HepG2 (cell line): ENCODE data around the gene NHP2. TPM values are rescaled to one million over a fixed set of nuclear protein-coding genes. Genes with fewer than 3 reads are reported as not detected.

Source experiments
- ATAC-seq: fragments of 200-7000 bp; cut with Tn5 transposase; 3 replicates; pipeline ENCODE4 v1.9.1; 2020; ENCODE audit warnings: mild to moderate bottlenecking, moderate library complexity
- BruUV-seq: library from RNA; stranded (reverse); fragments of 400-500 nt; replicated peaks from 2 replicates; lab custom pipeline; 2021; lab: Mats Ljungman, UMichigan
- CTCF ChIA-PET: fragments of 300-600 bp; formaldehyde crosslinking; extraction: SDS; loops from one replicate; lab custom pipeline; 2021; ENCODE audit warnings: low total read pairs, inconsistent platforms, low intra/inter-chr PET ratio; lab: Yijun Ruan, JAX
- POLR2A ChIA-PET: fragments of 350-600 bp; sonication (Branson Sonifier 250); formaldehyde crosslinking; loops from one replicate; lab custom pipeline; 2020; ENCODE audit warnings: antibody characterized with exemption, inconsistent platforms; lab: Yijun Ruan, JAX
- DNase-seq: peaks from one replicate; pipeline ENCODE4 v3.0.0-alpha.2; 2015; ENCODE audit warnings: low spot score
- FAIRE-seq: peaks from 3 replicates; lab custom pipeline; 2011; peaks lifted over from hg19 to GRCh38; lab: Jason Lieb, UNC
- H2AFZ ChIP-seq: one replicate; pipeline ENCODE4 v1.6.1; 2011; ENCODE audit warnings: low read length, inconsistent platforms
- H3K27ac ChIP-seq: fragments of 300-600 bp; 3 replicates; pipeline ENCODE4 v1.8.0; 2011; ENCODE audit warnings: mixed run types, mild to moderate bottlenecking, mixed read lengths, low read length, inconsistent platforms; ENCODE audit not compliant: insufficient read depth; ENCODE audit errors: extremely low read length
- H3K27me3 ChIP-seq, 2 experiments: fragments of 200-600 bp in 1 of 2; 2 replicates in 1 of 2; 3 replicates in 1 of 2; pipeline versions ENCODE4 v1.6.0 to v1.8.0; 2011; ENCODE audit warnings: low read length in 2 of 2, mild to moderate bottlenecking in 2 of 2, moderate library complexity in 2 of 2, inconsistent platforms in 1 of 2; ENCODE audit not compliant: insufficient read depth in 2 of 2, control insufficient read depth in 1 of 2
- H3K36me3 ChIP-seq, 2 experiments: fragments of 200-600 bp in 1 of 2; replicated peaks in 1 of 2; 2 replicates in 1 of 2; 3 replicates in 1 of 2; pipeline versions ENCODE4 v1.5.1 to v1.8.0; 2011; ENCODE audit warnings: low read length in 2 of 2, inconsistent platforms in 1 of 2; ENCODE audit not compliant: insufficient read depth in 2 of 2, control insufficient read depth in 1 of 2
- H3K4me1 ChIP-seq: 2 replicates; pipeline ENCODE4 v1.5.1; 2012; ENCODE audit warnings: low read length, inconsistent platforms; ENCODE audit not compliant: insufficient read depth
- H3K4me2 ChIP-seq: 2 replicates; pipeline ENCODE4 v1.6.0; 2011; ENCODE audit warnings: low read depth, low read length, inconsistent platforms
- H3K4me3 ChIP-seq, 3 experiments: fragments of 200-600 bp in 1 of 3; sonication (generic), shearing (Covaris generic) in 1 of 3; replicated peaks in 1 of 3; 2 replicates each; pipeline ENCODE4 v1.5.1; 2011 to 2016; ENCODE audit warnings: low read length in 3 of 3, inconsistent platforms in 2 of 3, low read depth in 2 of 3, mild to moderate bottlenecking in 2 of 3, control low read depth in 1 of 3, mixed read lengths in 1 of 3; ENCODE audit not compliant: insufficient read depth in 1 of 3
- H3K79me2 ChIP-seq: one replicate; pipeline ENCODE4 v1.6.1; 2011; ENCODE audit warnings: low read length, inconsistent platforms; ENCODE audit not compliant: insufficient read depth
- H3K9ac ChIP-seq: 2 replicates; pipeline ENCODE4 v1.6.0; 2011; ENCODE audit warnings: mild to moderate bottlenecking, low read depth, low read length, inconsistent platforms; ENCODE audit not compliant: insufficient read depth
- H3K9me3 ChIP-seq: 2 replicates; pipeline ENCODE4 v1.5.1; 2012; ENCODE audit warnings: mild to moderate bottlenecking, low read length
- H4K20me1 ChIP-seq: 2 replicates; pipeline ENCODE4 v1.6.0; 2011; ENCODE audit warnings: inconsistent platforms, mild to moderate bottlenecking, low read length, moderate library complexity; ENCODE audit not compliant: insufficient read depth
- ARNT2 ChIP-seq: sonication (generic); formaldehyde crosslinking; IDR thresholded peaks from 2 replicates; pipeline ENCODE4 v1.8.0; 2022; ENCODE audit warnings: mild to moderate bottlenecking, low read depth, missing genetic modification reagents, moderate library complexity
- CCDC6 ChIP-seq: sonication (generic); formaldehyde crosslinking; IDR thresholded peaks from 2 replicates; pipeline ENCODE4 v1.8.1; 2022; ENCODE audit warnings: mild to moderate bottlenecking, missing genetic modification reagents, moderate library complexity
- CTCF ChIP-seq: sonication (generic); formaldehyde crosslinking; IDR thresholded peaks from 2 replicates; pipeline ENCODE4 v1.5.0; 2020; ENCODE audit warnings: mild to moderate bottlenecking, missing genetic modification reagents, moderate library complexity
- DBP ChIP-seq: sonication (generic); formaldehyde crosslinking; IDR thresholded peaks from 2 replicates; pipeline ENCODE4 v1.4.0; 2020; ENCODE audit warnings: missing genetic modification reagents; ENCODE audit errors: not compliant biosample characterization
- DR1 ChIP-seq: sonication (generic); formaldehyde crosslinking; IDR thresholded peaks from 2 replicates; pipeline ENCODE4 v1.8.0; 2021; ENCODE audit warnings: mild to moderate bottlenecking, missing genetic modification reagents, inconsistent platforms
- ELF1 ChIP-seq: sonication (generic); formaldehyde crosslinking; IDR thresholded peaks from 2 replicates; pipeline ENCODE4 v1.4.0; 2020; ENCODE audit warnings: missing genetic modification reagents
- HDAC2 ChIP-seq: sonication (generic); formaldehyde crosslinking; IDR thresholded peaks from 2 replicates; pipeline ENCODE4 v1.4.0; 2020; ENCODE audit warnings: missing genetic modification reagents
- JARID2 ChIP-seq: sonication (generic); formaldehyde crosslinking; IDR thresholded peaks from 2 replicates; pipeline ENCODE4 v1.8.1; 2023; ENCODE audit warnings: missing genetic modification reagents, inconsistent platforms; ENCODE audit not compliant: insufficient replicate concordance
- MED8 ChIP-seq: sonication (generic); formaldehyde crosslinking; IDR thresholded peaks from 2 replicates; pipeline ENCODE4 v1.8.1; 2023; ENCODE audit warnings: mild to moderate bottlenecking, missing genetic modification reagents; ENCODE audit not compliant: insufficient replicate concordance
- MTF1 ChIP-seq: sonication (generic); formaldehyde crosslinking; IDR thresholded peaks from 2 replicates; pipeline ENCODE4 v1.5.0; 2020; ENCODE audit warnings: missing genetic modification reagents
- NCOR1 ChIP-seq: fragments of 200-600 bp; sonication (generic); IDR thresholded peaks from 2 replicates; pipeline ENCODE4 v1.7.0; 2017; ENCODE audit warnings: antibody characterized with exemption, low read length, borderline replicate concordance
- NR2F6 ChIP-seq, 2 experiments: IDR thresholded peaks; 2 replicates each; pipeline ENCODE4 v1.6.1; 2016; ENCODE audit warnings: antibody characterized with exemption in 1 of 2, mild to moderate bottlenecking in 1 of 2
- SAFB2 ChIP-seq: sonication (generic); formaldehyde crosslinking; IDR thresholded peaks from 2 replicates; pipeline ENCODE4 v1.5.1; 2020; ENCODE audit warnings: missing genetic modification reagents, low read depth, mild to moderate bottlenecking, borderline replicate concordance
- SMYD3 ChIP-seq: sonication (generic); formaldehyde crosslinking; IDR thresholded peaks from 2 replicates; pipeline ENCODE4 v1.8.1; 2023; ENCODE audit warnings: mild to moderate bottlenecking, missing genetic modification reagents
- ZNF251 ChIP-seq: sonication (generic); formaldehyde crosslinking; IDR thresholded peaks from 2 replicates; pipeline ENCODE4 v1.9.0; 2021; ENCODE audit warnings: mild to moderate bottlenecking, missing genetic modification reagents
- ZNF383 ChIP-seq: sonication (generic); formaldehyde crosslinking; IDR thresholded peaks from 2 replicates; pipeline ENCODE4 v1.4.0; 2020; ENCODE audit warnings: missing genetic modification reagents, mild to moderate bottlenecking, borderline replicate concordance
- ZNF629 ChIP-seq: sonication (generic); formaldehyde crosslinking; conservative IDR thresholded peaks from 2 replicates; pipeline ENCODE4 v1.5.0; 2020; ENCODE audit warnings: missing genetic modification reagents
- ZNF678 ChIP-seq: sonication (generic); formaldehyde crosslinking; IDR thresholded peaks from 2 replicates; pipeline ENCODE4 v1.4.0; 2020; ENCODE audit warnings: mild to moderate bottlenecking, missing genetic modification reagents
- WGBS: methylation state at CpG from one replicate; pipeline ENCODE4 v1.1.6; 2017; ENCODE audit warnings: low lambda C conversion rate; 5-methylcytosine and 5-hydroxymethylcytosine counted together
- in situ Hi-C: cut with HindIII; loops from 2 replicates; pipeline ENCODE4 v1.10.0; 2017; ENCODE audit warnings: low pct_unique_long_range_greater_than_20kb; ENCODE audit not compliant: extremely low pct_ligation_motif_present
- intact Hi-C: fragments of 100-400 bp; cut with micrococcal nuclease; formaldehyde crosslinking; loops from one replicate; pipeline ENCODE4 v1.10.0; 2022; ENCODE audit not compliant: unreplicated experiment
- polyA plus RNA-seq, 8 experiments: library from polyadenylated mRNA; depleted of rRNA in 3 of 8; stranded (reverse) in 7 of 8; unstranded in 1 of 8; fragments of >200 nt; fragmentation: Illumina TruSeq in 4 of 8; extraction: Trizol in 4 of 8; gene quantifications; 2 replicates each; pipeline versions ENCODE4 v1.2.1 to v1.2.3, GENCODE V29; 2011 to 2016; ENCODE audit warnings: low read depth in 4 of 8, missing spikeins in 1 of 8, mixed read lengths in 1 of 8; ENCODE audit not compliant: insufficient read depth in 1 of 8
- total RNA-seq, 5 experiments: library from RNA; depleted of rRNA; stranded (reverse); fragments of >200 nt; fragmentation: Illumina TruSeq; extraction: Trizol; gene quantifications; 2 replicates each; pipeline ENCODE4 v1.2.3, GENCODE V29; 2016; ENCODE audit warnings: low read depth in 1 of 5
- TF ChIP-seq, protein P1 (sequence below): IDR thresholded peaks from 2 replicates; pipeline ENCODE4 v1.6.1; 2016; ENCODE audit warnings: mild to moderate bottlenecking, missing biosample characterization, missing genetic modification reagents
- TF ChIP-seq, protein P2 (sequence below): sonication (generic); formaldehyde crosslinking; IDR thresholded peaks from 2 replicates; pipeline ENCODE4 v1.5.0; 2020; ENCODE audit warnings: missing genetic modification reagents, mild to moderate bottlenecking, borderline replicate concordance

NHP2 gene
- total and polyA plus RNA-seq, 2 of the 13 experiments (the other 11 are each of a cell fraction or from before 2014, with no cell fraction given) = 56.2 to 96.1 TPM

DNA sequence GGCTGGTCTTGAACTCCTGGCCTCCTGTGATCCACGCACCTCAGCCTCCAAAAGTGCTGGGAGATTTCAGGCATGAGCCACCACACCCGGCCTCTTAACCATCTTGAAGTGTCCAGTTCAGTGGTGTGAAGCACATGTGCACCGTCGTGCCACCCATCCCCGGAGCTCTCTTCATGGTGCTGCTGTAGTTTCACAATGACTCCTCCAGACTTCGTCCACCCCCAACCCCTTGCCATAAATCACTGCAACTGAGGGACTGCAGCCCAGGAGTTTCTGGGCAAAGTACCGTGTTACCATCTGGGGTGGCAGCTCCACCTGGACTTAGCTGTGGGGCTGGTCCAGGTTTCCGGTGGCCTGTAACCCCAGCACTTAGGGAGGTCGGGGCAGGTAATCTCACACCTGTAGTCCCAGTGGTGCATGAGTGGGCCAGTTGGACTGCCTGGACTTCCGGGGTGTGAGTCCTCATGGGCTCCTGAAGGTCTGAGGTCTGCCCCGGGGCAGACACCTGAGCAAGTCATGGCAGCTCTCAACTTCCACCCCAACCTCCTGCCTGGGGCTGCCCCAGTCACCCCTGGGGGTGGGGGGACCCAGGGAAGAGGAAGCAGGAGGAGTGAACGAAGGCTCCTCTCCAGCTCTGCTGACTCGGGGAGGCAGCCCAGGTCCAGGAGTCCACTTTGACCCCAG, 47.0 kb downstream of the NHP2 start (continued):
- TF ChIP-seq ZNF383 (CRISPR knock-in tag) = no peak
- TF ChIP-seq, protein P1, sequence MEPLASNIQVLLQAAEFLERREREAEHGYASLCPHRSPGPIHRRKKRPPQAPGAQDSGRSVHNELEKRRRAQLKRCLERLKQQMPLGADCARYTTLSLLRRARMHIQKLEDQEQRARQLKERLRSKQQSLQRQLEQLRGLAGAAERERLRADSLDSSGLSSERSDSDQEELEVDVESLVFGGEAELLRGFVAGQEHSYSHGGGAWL (CRISPR knock-in tag) = no peak
- TF ChIP-seq SMYD3 (CRISPR knock-in tag) = no peak

DNA sequence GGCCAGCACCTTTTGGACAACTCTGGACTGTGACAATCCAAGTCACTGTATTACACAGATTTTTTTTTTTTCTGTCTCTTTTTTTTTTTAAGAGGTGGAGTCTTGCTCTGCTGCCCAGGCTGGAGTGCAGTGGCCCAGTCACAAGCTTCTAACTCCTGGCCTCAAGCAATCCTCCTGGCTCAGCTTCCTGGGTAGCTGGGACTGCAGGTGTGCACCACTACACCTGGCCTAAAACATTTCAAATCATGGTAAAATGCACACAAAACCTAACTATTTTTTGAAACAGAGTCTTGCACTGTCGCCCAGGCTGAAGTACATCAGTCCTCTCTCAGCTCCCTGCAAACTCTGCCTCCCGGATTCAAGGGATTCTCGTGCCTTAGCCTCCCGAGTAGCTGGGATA, 47.6 kb downstream of the NHP2 start:
- H3K27ac ChIP-seq = no peak overlapping the region
- peaks cover 6 to 17% of the 10 kb centered on the region in 2 experiments; a peak in 4 of 5 replicates for H3K27me3 ChIP-seq
- no peak overlapping the region for H2AFZ ChIP-seq
- no TSS peak for BruUV-seq
- ATAC-seq = no peak
- no peaks in the 10 kb centered on the region for H4K20me1 ChIP-seq
- 3% methylated on average over 4 of the region's 4 CpGs for WGBS
- in situ Hi-C loops = no loop called here
- no peak for DNase-seq
- no peak overlapping the region for H3K9ac ChIP-seq
- FAIRE-seq = no peak
- no peak overlapping the region for H3K4me2 ChIP-seq
- H3K4me3 ChIP-seq = no peak overlapping the region
- intact Hi-C loops = no loop called here
- ChIA-PET POLR2A (no interaction called here), CTCF (no interaction called here)
- no peaks in the 10 kb centered on the region for H3K79me2 ChIP-seq
- H3K9me3 ChIP-seq = no peaks in the 10 kb centered on the region
- no peaks in the 10 kb centered on the region for H3K36me3 ChIP-seq
- H3K4me1 ChIP-seq = no peaks in the 10 kb centered on the region
- TF ChIP-seq MED8 (CRISPR knock-in tag) (no peak), ARNT2 (CRISPR knock-in tag) (no peak), JARID2 (no peak), DR1 (CRISPR knock-in tag) (no peak), ZNF678 (CRISPR knock-in tag) (no peak), MTF1 (CRISPR knock-in tag) (no peak), CTCF (CRISPR knock-in tag) (no peak), SAFB2 (CRISPR knock-in tag) (no peak), ELF1 (CRISPR knock-in tag) (no peak), ZNF251 (no peak), ZNF629 (CRISPR knock-in tag) (no peak), NR2F6 (IDR thresholded peaks at IDR 0.05) (no peak), NR2F6 (CRISPR knock-in tag; IDR thresholded peaks at IDR 0.05) (no peak), HDAC2 (no peak), DBP (CRISPR knock-in tag) (no peak), NCOR1 (no peak), CCDC6 (CRISPR knock-in tag) (no peak)
- TF ChIP-seq, protein P2, sequence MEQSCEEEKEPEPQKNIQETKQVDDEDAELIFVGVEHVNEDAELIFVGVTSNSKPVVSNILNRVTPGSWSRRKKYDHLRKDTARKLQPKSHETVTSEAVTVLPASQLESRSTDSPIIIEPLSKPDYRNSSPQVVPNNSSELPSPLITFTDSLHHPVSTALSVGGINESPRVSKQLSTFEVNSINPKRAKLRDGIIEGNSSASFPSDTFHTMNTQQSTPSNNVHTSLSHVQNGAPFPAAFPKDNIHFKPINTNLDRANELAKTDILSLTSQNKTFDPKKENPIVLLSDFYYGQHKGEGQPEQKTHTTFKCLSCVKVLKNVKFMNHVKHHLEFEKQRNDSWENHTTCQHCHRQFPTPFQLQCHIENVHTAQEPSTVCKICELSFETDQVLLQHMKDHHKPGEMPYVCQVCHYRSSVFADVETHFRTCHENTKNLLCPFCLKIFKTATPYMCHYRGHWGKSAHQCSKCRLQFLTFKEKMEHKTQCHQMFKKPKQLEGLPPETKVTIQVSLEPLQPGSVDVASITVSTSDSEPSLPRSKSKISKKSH (CRISPR knock-in tag) = no peak
